Gastroesophageal sphincter (tissue), 4 donors: ENCODE measurements around the gene GPS1. TPM values are rescaled to one million over a fixed set of nuclear protein-coding genes. Genes with fewer than 3 reads are reported as not detected.

ENCODE experiments used
- ATAC-seq: fragments of 150-250 bp; one replicate; pipeline ENCODE4 v1.9.1; 2016; ENCODE audit warnings: mild to moderate bottlenecking, moderate library complexity
- H3K27ac ChIP-seq, 4 donors: fragments of 200-600 bp; sonication (generic) in 3 of 4; 1 replicate in 3 of 4; 2 replicates in 1 of 4; pipeline ENCODE4 v1.5.1; 2016 to 2019
- H3K27me3 ChIP-seq: fragments of 200-600 bp; sonication (generic); one replicate; pipeline ENCODE4 v1.5.1; 2019
- H3K36me3 ChIP-seq, 2 donors: fragments of 200-600 bp; sonication (generic); one replicate each; pipeline ENCODE4 v1.5.1; 2019; ENCODE audit warnings: control low read depth in 1 of 2
- H3K4me1 ChIP-seq, 3 donors: fragments of 200-600 bp; sonication (generic); 1 replicate in 2 of 3; 2 replicates in 1 of 3; pipeline ENCODE4 v1.5.1; 2016 to 2019; ENCODE audit warnings: control low read depth in 2 of 3
- H3K4me3 ChIP-seq, 2 donors: fragments of 200-600 bp; sonication (generic); one replicate each; pipeline ENCODE4 v1.5.1; 2019; ENCODE audit warnings: mild to moderate bottlenecking in 1 of 2, moderate library complexity in 1 of 2
- H3K9me3 ChIP-seq, 3 donors: fragments of 200-600 bp; sonication (generic); one replicate each; pipeline ENCODE4 v1.5.1; 2017 to 2019; ENCODE audit warnings: control low read depth in 2 of 3
- CTCF ChIP-seq, 4 experiments: fragments of 200-600 bp in 2 of 4; fragments of 450-650 bp in 2 of 4; sonication (generic) in 1 of 4; IDR thresholded peaks; one replicate each; pipeline ENCODE4 v1.5.1; 2017 to 2019; ENCODE audit warnings: antibody characterized with exemption in 4 of 4, mild to moderate bottlenecking in 2 of 4, moderate library complexity in 2 of 4
- EP300 ChIP-seq: sonication (generic); formaldehyde crosslinking; IDR thresholded peaks from one replicate; pipeline ENCODE4 v1.6.1; 2017; ENCODE audit warnings: antibody characterized with exemption, mild to moderate bottlenecking
- POLR2A ChIP-seq, 2 donors: fragments of 450-650 bp; IDR thresholded peaks; one replicate each; pipeline ENCODE4 v1.6.1; 2017; ENCODE audit warnings: antibody characterized with exemption in 2 of 2, mild to moderate bottlenecking in 2 of 2, moderate library complexity in 1 of 2
- POLR2AphosphoS5 ChIP-seq: sonication (generic); formaldehyde crosslinking; IDR thresholded peaks from one replicate; pipeline ENCODE4 v1.6.1; 2017; ENCODE audit warnings: antibody characterized with exemption
- WGBS, 2 donors: methylation state at CpG; one replicate each; pipeline ENCODE4 v1.1.5; 2018; ENCODE audit warnings: low coverage in 1 of 2; 5-methylcytosine and 5-hydroxymethylcytosine counted together
- total RNA-seq, 4 donors: library from RNA; depleted of rRNA; stranded (reverse); fragments of >200 nt; gene quantifications; one replicate each; pipeline ENCODE4 v1.1.0, GENCODE V29; 2016

The GPS1 gene
- total RNA-seq, 4 donors from 2014 or later: 69.3 to 103 (median 77.2) TPM

GRCh38 chr17:82039695-82040299 lies 11.9 kb upstream of the GPS1 start:
- 87 to 90% methylated on average over 2 to 4 of the region's 8 CpGs for WGBS, 2 donors
- Histone ChIP-seq H3K4me3 (no peak overlapping the region), H3K27me3 (no peaks in the 10 kb centered on the region), H3K27ac (no peak overlapping the region), H3K36me3 (peaks cover 0 to 15% of the 10 kb centered on the region in 2 donors), H3K9me3 (no peaks in the 10 kb centered on the region), H3K4me1 (peaks cover 0 to 26% (median 8%) of the 10 kb centered on the region in 3 donors)
- ATAC-seq: no peak
- no peak for TF ChIP-seq CTCF (IDR thresholded peaks at IDR 0.05)
- TF ChIP-seq EP300: no peak
- TF ChIP-seq POLR2AphosphoS5: no peak
- TF ChIP-seq POLR2A (IDR thresholded peaks at IDR 0.05): no peak

GRCh38 chr17:82041144-82041814 lies 10.4 kb upstream of the GPS1 start:
- H3K4me1 ChIP-seq: peaks cover 0 to 14% (median 6%) of the 10 kb centered on the region in 3 donors
- WGBS, 2 donors: 80 to 84% methylated on average over 14 to 16 of the region's 17 CpGs
- ATAC-seq: no peak
- no peak overlapping the region for H3K4me3 ChIP-seq
- H3K36me3 ChIP-seq: peaks cover 0 to 1% of the 10 kb centered on the region in 2 donors
- no peaks in the 10 kb centered on the region for H3K9me3 ChIP-seq
- H3K27me3 ChIP-seq: no peaks in the 10 kb centered on the region
- H3K27ac ChIP-seq: no peak overlapping the region
- TF ChIP-seq POLR2A (IDR thresholded peaks at IDR 0.05) (no peak), CTCF (IDR thresholded peaks at IDR 0.05) (no peak), POLR2AphosphoS5 (no peak), EP300 (no peak)

- Histone ChIP-seq H3K36me3 (peaks cover 0 to 11% of the 10 kb centered on the region in 2 donors), H3K27ac (no peak overlapping the region), H3K9me3 (no peaks in the 10 kb centered on the region), H3K4me1 (peaks cover 0 to 7% (median 0%) of the 10 kb centered on the region in 3 donors), H3K27me3 (no peaks in the 10 kb centered on the region), H3K4me3 (no peak overlapping the region)
- 84 to 93% methylated on average over 5 to 6 of the region's 9 CpGs for WGBS, 2 donors
- ATAC-seq: no peak
- TF ChIP-seq POLR2A (IDR thresholded peaks at IDR 0.05) (no peak), POLR2AphosphoS5 (no peak), EP300 (no peak), CTCF (IDR thresholded peaks at IDR 0.05) (no peak)
These were observed 9.0 kb upstream of the GPS1 start for GRCh38 chr17:82042649-82043048.

GRCh38 chr17:82043507-82043906 lies 8.2 kb upstream of the GPS1 start:
- ATAC-seq: no peak
- 57% methylated on average over 8 of the region's 16 CpGs; no CpG with 5 or more reads in 1 of the 2 donors for WGBS, 2 donors
- Histone ChIP-seq H3K36me3 (peaks cover 0 to 20% of the 10 kb centered on the region in 2 donors), H3K9me3 (no peaks in the 10 kb centered on the region), H3K4me1 (no peaks in the 10 kb centered on the region), H3K4me3 (no peak overlapping the region), H3K27me3 (no peaks in the 10 kb centered on the region), H3K27ac (no peak overlapping the region)
- TF ChIP-seq EP300 (no peak), CTCF (IDR thresholded peaks at IDR 0.05) (no peak), POLR2A (IDR thresholded peaks at IDR 0.05) (no peak), POLR2AphosphoS5 (no peak)
